Small intestine (tissue), 7 donors: ENCODE measurements around the gene PIN1. TPM values are rescaled to one million over a fixed set of nuclear protein-coding genes. Genes with fewer than 3 reads are reported as not detected.
A peak's percentile ranks its signal among the peaks of the same experiment; 100 is the strongest.
"Not testable (repeated sequence)": the region's sequence is repeated elsewhere in the genome, so short reads cannot be mapped to it uniquely, and the experiment has no call there.

Experiments
- DNase-seq, 2 donors: peaks; one replicate each; pipeline versions ENCODE4 v3.0.0 to v3.0.0-alpha.2; 2013
- FAIRE-seq: peaks from 2 replicates; lab custom pipeline; 2012; peaks lifted over from hg19 to GRCh38; lab: Jason Lieb, UNC
- H3K27ac ChIP-seq, 3 donors: one replicate each; pipeline ENCODE4 v1.5.1; 2013; ENCODE audit warnings: low read length in 2 of 3, mild to moderate bottlenecking in 2 of 3, control low read depth in 1 of 3, inconsistent platforms in 1 of 3, low read depth in 1 of 3, moderate library complexity in 1 of 3
- H3K27me3 ChIP-seq, 3 donors: one replicate each; pipeline ENCODE4 v1.6.1; 2013; ENCODE audit warnings: low read length in 3 of 3, inconsistent platforms in 1 of 3; ENCODE audit not compliant: control insufficient read depth in 3 of 3, insufficient read depth in 3 of 3
- H3K36me3 ChIP-seq, 3 donors: one replicate each; pipeline ENCODE4 v1.6.1; 2013; ENCODE audit warnings: low read length in 3 of 3, inconsistent platforms in 1 of 3, low read depth in 1 of 3, mild to moderate bottlenecking in 1 of 3, moderate library complexity in 1 of 3; ENCODE audit not compliant: control insufficient read depth in 3 of 3, insufficient read depth in 2 of 3
- H3K4me1 ChIP-seq, 3 donors: one replicate each; pipeline ENCODE4 v1.6.1; 2013; ENCODE audit warnings: low read length in 2 of 3, inconsistent platforms in 1 of 3, low read depth in 1 of 3, mild to moderate bottlenecking in 1 of 3, moderate library complexity in 1 of 3; ENCODE audit not compliant: control insufficient read depth in 3 of 3, insufficient read depth in 2 of 3
- H3K4me3 ChIP-seq, 3 donors: one replicate each; pipeline ENCODE4 v1.5.1; 2013; ENCODE audit warnings: low read length in 3 of 3, control low read depth in 1 of 3, inconsistent platforms in 1 of 3, low read depth in 1 of 3, mild to moderate bottlenecking in 1 of 3, moderate library complexity in 1 of 3
- H3K9me3 ChIP-seq, 2 donors: one replicate each; pipeline ENCODE4 v1.6.1; 2013; ENCODE audit warnings: low read depth in 1 of 2, low read length in 1 of 2; ENCODE audit not compliant: control insufficient read depth in 2 of 2, insufficient read depth in 1 of 2
- WGBS, 3 donors: extraction: QIAGEN DNeasy Blood & Tissue Kit; methylation state at CpG; one replicate each; pipeline ENCODE4 v1.1.7; 2013; 5-methylcytosine and 5-hydroxymethylcytosine counted together
- polyA plus RNA-seq, 4 donors: library from polyadenylated mRNA; stranded (reverse) in 3 of 4; unstranded in 1 of 4; fragments of 200-250 nt in 3 of 4; fragments of 120-200 nt in 1 of 4; gene quantifications; one replicate each; pipeline versions ENCODE4 v1.2.1 to v1.2.3, GENCODE V29; 2013
- donor health status: healthy with polysubstance abuse.
- donor health status: control.
- donor health status: control.
- donor health status: Bipolar disorder and iron deficiency.
- donor health status: healthy.

The PIN1 gene
- polyA plus RNA-seq, 4 donors, result 42.5 to 109 (median 82.5) TPM

DNA sequence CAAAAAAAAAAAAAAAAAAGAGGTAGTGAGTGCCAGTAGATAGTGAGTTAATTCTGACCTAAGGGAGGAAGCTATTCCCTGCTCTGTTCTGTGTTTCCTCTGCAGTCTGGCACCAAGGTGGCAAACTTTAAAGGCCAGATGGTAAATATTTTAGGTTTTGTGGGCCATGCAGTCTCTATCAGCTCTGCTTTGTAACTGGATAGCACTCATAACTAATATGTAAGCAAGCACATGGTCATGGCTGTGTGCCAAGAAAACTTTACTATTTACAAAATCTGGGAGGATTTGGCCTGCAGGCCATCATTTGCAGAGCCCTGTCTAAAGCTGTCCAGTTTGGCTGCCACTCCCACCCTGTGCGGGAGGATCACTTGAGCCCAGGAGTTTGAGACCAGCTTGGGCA lies 4.3 kb downstream of the PIN1 start:
- H3K9me3 ChIP-seq, result peaks cover 0 to 4% of the 10 kb centered on the region in 2 donors
- H3K4me1 ChIP-seq, result peaks cover 0 to 8% (median 3%) of the 10 kb centered on the region in 3 donors
- H3K27ac ChIP-seq, result no peak overlapping the region
- DNase-seq, result no peak
- FAIRE-seq, result no peak
- H3K36me3 ChIP-seq, result peaks cover 0 to 64% (median 15%) of the 10 kb centered on the region in 3 donors
- WGBS, 3 donors, result 79 to 91% (median 89%) methylated on average over 1 of the region's 1 CpG
- no peak overlapping the region for H3K4me3 ChIP-seq
- H3K27me3 ChIP-seq, result no peaks in the 10 kb centered on the region

DNA sequence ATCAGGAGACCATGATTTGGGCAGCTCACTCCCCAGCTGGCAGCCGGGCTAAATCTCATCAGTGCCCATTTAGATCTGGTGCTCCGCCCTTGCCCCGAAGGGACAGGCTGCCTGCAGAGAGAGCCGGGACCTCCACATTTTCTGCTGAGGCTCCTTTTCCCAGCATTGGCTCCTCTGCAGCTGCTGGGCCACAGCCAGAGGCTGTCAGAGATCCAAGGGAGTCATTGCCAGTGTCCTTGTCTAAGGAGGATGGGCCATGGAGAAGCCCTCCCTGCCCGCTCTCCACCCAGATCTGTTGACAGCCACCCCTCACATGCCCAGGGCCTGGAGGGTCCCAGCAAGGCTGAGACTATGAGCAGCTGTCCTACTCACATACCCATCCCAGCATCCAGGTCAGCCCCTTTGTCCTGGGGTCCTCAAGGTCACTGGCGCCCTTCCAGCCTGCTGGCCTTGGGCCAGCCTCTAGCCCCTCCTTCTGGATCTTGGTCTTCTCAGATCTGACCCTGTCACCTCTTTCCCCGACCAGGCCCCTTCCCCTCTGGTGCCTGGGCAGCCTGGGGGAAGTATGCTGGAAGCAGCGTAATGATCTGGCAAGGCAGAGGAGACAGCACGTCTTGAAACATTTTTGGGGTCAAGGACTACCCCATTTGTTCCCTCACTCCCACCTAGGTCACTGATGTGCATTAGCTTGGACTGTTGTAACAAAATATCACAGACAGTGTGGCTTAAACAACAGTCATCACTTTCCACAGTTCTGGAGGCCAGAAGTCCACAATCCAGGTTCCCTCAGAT lies 7.9 kb downstream of the PIN1 start:
- no peaks in the 10 kb centered on the region for H3K27me3 ChIP-seq
- DNase-seq (no peak), FAIRE-seq (no peak)
- H3K9me3 ChIP-seq, result peaks cover 0 to 4% of the 10 kb centered on the region in 2 donors
- H3K27ac ChIP-seq, result no peak overlapping the region
- H3K4me3 ChIP-seq, result no peak overlapping the region
- peaks cover 0 to 87% (median 19%) of the 10 kb centered on the region in 3 donors for H3K36me3 ChIP-seq
- no peaks in the 10 kb centered on the region for H3K4me1 ChIP-seq
- 89 to 99% (median 98%) methylated on average over 9 of the region's 9 CpGs for WGBS, 3 donors

DNA sequence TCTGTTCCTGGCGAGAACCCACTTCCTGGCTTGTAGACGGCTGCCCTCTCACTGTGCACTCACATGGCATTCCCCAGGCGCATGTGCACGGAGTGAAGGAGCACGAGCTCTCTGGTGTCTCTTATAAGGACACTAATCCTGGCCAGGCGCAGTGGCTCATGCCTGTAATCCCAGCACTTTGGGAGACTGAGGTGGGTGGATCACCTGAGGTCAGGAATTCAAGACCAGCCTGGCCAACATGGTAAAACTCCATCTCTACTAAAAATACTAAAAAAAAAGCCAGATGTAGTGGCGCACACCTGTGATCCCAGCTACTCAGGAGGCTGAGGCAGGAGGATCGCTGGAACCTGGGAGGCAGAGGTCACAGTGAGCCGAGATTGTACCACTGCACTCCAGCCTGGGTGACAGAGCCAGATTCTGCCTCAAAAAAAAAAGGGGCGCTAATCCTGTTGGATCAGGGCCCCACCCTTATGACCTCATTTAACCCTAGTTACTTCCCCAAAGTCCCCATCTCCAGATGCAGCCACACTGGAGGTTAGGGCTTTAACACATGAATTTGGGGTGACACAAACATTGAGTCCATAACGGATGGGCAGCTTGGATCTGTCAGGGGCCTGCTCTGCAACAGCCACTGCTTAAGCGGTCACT lies 8.6 kb downstream of the PIN1 start:
- H3K9me3 ChIP-seq, H3K27me3 ChIP-seq, DNase-seq, FAIRE-seq, H3K4me3 ChIP-seq, H3K27ac ChIP-seq, H3K4me1 ChIP-seq: not testable (repeated sequence)
- peaks cover 1 to 87% (median 17%) of the 10 kb centered on the region in 3 donors for H3K36me3 ChIP-seq
- WGBS, 3 donors, result 96 to 97% (median 96%) methylated on average over 12 of the region's 12 CpGs

DNA sequence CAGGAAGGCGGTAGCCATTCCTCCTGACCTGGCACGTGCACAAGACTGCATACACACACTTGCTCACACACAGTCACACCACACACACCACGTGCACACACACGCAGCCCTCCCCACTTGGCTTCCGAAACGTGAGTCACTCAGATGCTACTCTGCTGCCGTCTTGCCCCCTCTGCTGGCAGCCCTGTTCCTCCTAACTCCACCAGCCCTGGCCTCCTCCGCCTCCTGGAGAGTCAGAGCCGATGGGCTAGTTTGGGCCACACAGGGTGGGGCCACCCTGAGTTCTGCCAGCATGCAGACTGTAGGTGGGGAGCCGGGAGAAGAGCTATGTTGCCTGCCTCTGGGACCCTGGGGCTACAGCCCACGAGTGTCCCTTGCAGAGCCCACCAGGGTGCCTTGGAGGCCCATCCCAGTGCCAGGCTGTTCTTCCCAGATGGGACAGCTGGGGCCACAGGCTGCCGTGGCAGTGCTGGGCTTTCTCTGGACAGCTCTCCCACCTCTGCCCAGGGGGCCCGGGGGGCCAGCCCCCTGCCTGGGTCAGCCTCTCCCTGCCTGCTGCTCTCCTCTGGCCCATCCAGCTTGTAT lies 12.1 kb downstream of the PIN1 start:
- peak in 1 of 2 donors; percentile 14 for DNase-seq
- H3K9me3 ChIP-seq, result peaks cover 0 to 4% of the 10 kb centered on the region in 2 donors
- H3K36me3 ChIP-seq, result peaks cover 8 to 80% (median 11%) of the 10 kb centered on the region in 3 donors
- no peak overlapping the region for H3K27ac ChIP-seq
- FAIRE-seq, result no peak
- H3K4me1 ChIP-seq, result no peaks in the 10 kb centered on the region
- no peaks in the 10 kb centered on the region for H3K27me3 ChIP-seq
- 67 to 77% (median 67%) methylated on average over 12 to 13 of the region's 13 CpGs for WGBS, 3 donors
- no peak overlapping the region for H3K4me3 ChIP-seq

- FAIRE-seq (no peak), DNase-seq (no peak)
- peaks cover 6 to 71% (median 8%) of the 10 kb centered on the region in 3 donors for H3K36me3 ChIP-seq
- no peak overlapping the region for H3K4me3 ChIP-seq
- no peaks in the 10 kb centered on the region for H3K4me1 ChIP-seq
- H3K9me3 ChIP-seq, result peaks cover 0 to 4% of the 10 kb centered on the region in 2 donors
- 65 to 94% (median 75%) methylated on average over 3 to 4 of the region's 4 CpGs for WGBS, 3 donors
- no peak overlapping the region for H3K27ac ChIP-seq
- H3K27me3 ChIP-seq, result no peaks in the 10 kb centered on the region
These were observed 12.9 kb downstream of the PIN1 start for GRCh38 chr19:9848060-9848459.

- H3K9me3 ChIP-seq, result no peaks in the 10 kb centered on the region
- H3K27ac ChIP-seq, result no peak overlapping the region
- H3K4me1 ChIP-seq, result no peaks in the 10 kb centered on the region
- peaks cover 5 to 64% (median 8%) of the 10 kb centered on the region in 3 donors for H3K36me3 ChIP-seq
- H3K4me3 ChIP-seq, result no peak overlapping the region
- DNase-seq, result no peak
- no peak for FAIRE-seq
- WGBS, 3 donors, result 86 to 94% (median 88%) methylated on average over 20 to 23 of the region's 23 CpGs
- H3K27me3 ChIP-seq, result no peaks in the 10 kb centered on the region
These were observed 13.6 kb downstream of the PIN1 start for GRCh38 chr19:9848762-9849161.

GRCh38 chr19:9849791-9850190 lies 14.7 kb downstream of the PIN1 start:
- no peak for FAIRE-seq
- DNase-seq, result no peak
- H3K27me3 ChIP-seq, result no peaks in the 10 kb centered on the region
- 75 to 88% (median 85%) methylated on average over 6 to 7 of the region's 7 CpGs for WGBS, 3 donors
- H3K4me1 ChIP-seq, result no peaks in the 10 kb centered on the region
- no peak overlapping the region for H3K27ac ChIP-seq
- H3K4me3 ChIP-seq, result no peak overlapping the region
- H3K9me3 ChIP-seq, result peaks cover 0 to 3% of the 10 kb centered on the region in 2 donors
- peaks cover 5 to 54% (median 8%) of the 10 kb centered on the region in 3 donors for H3K36me3 ChIP-seq

GRCh38 chr19:9850235-9850959 lies 15.3 kb downstream of the PIN1 start:
- DNase-seq (no peak), FAIRE-seq (no peak)

More at GRCh38 chr19:9850235-9850959, 15.3 kb downstream of the PIN1 start:
- Histone ChIP-seq H3K4me1 (no peaks in the 10 kb centered on the region), H3K27me3 (no peaks in the 10 kb centered on the region), H3K4me3 (no peak overlapping the region), H3K27ac (no peak overlapping the region), H3K9me3 (peaks cover 0 to 3% of the 10 kb centered on the region in 2 donors), H3K36me3 (peaks cover 5 to 50% (median 8%) of the 10 kb centered on the region in 3 donors)
- WGBS, 3 donors, result 73 to 85% (median 84%) methylated on average over 18 to 19 of the region's 19 CpGs
